HepG2 (cell line): Measurements from ENCODE around the gene LRP1-AS. TPM values are rescaled to one million over a fixed set of nuclear protein-coding genes. Genes with fewer than 3 reads are reported as not detected.
A peak's percentile ranks its signal among the peaks of the same experiment; 100 is the strongest.

ENCODE experiments used
- ERF ChIP-seq: IDR thresholded peaks from 2 replicates; pipeline ENCODE4 v1.6.1; 2018; ENCODE audit warnings: missing biosample characterization, missing genetic modification reagents
- FOXP1 ChIP-seq, 2 experiments: fragments of 450-650 bp in 1 of 2; IDR thresholded peaks; 2 replicates each; pipeline ENCODE4 v1.6.1; 2017 to 2018; ENCODE audit warnings: antibody characterized with exemption in 1 of 2
- GATA4 ChIP-seq: sonication (generic); IDR thresholded peaks from 2 replicates; pipeline ENCODE4 v1.6.1; 2016; ENCODE audit warnings: antibody characterized with exemption, low read depth, borderline replicate concordance
- GZF1 ChIP-seq: sonication (generic); formaldehyde crosslinking; IDR thresholded peaks from 2 replicates; pipeline ENCODE4 v1.5.1; 2020; ENCODE audit warnings: mild to moderate bottlenecking, missing genetic modification reagents
- HOXA5 ChIP-seq: sonication (generic); formaldehyde crosslinking; IDR thresholded peaks from 2 replicates; pipeline ENCODE4 v1.4.0; 2020; ENCODE audit warnings: missing genetic modification reagents
- KDM2A ChIP-seq: sonication (generic); formaldehyde crosslinking; IDR thresholded peaks from 2 replicates; pipeline ENCODE4 v1.4.0; 2020; ENCODE audit warnings: low read depth, missing genetic modification reagents, borderline replicate concordance
- KDM5A ChIP-seq: fragments of 200-600 bp; sonication (generic); IDR thresholded peaks from 2 replicates; pipeline ENCODE4 v1.7.0; 2018; ENCODE audit warnings: antibody characterized with exemption, mild to moderate bottlenecking, low read length, borderline replicate concordance
- MYC ChIP-seq: sonication (generic); formaldehyde crosslinking; IDR thresholded peaks from 2 replicates; pipeline ENCODE4 v1.9.0; 2021; ENCODE audit warnings: missing genetic modification reagents, borderline replicate concordance
- MYNN ChIP-seq: sonication (generic); formaldehyde crosslinking; IDR thresholded peaks from 2 replicates; pipeline ENCODE4 v1.4.0; 2020; ENCODE audit warnings: mild to moderate bottlenecking, low read depth, missing genetic modification reagents
- RCOR2 ChIP-seq: IDR thresholded peaks from 2 replicates; pipeline ENCODE4 v1.6.1; 2016; ENCODE audit warnings: missing biosample characterization, missing genetic modification reagents
- RELA ChIP-seq: sonication (generic); formaldehyde crosslinking; IDR thresholded peaks from 2 replicates; pipeline ENCODE4 v1.4.0; 2020; ENCODE audit warnings: missing genetic modification reagents
- SIX4 ChIP-seq: sonication (generic); formaldehyde crosslinking; IDR thresholded peaks from 2 replicates; pipeline ENCODE4 v1.4.0; 2020; ENCODE audit warnings: missing genetic modification reagents
- TBL1XR1 ChIP-seq: fragments of 150-350 bp; IDR thresholded peaks from 2 replicates; pipeline ENCODE4 v1.6.1; 2014; ENCODE audit warnings: borderline replicate concordance, low read length; ENCODE audit not compliant: partially characterized antibody
- ZMYM3 ChIP-seq: sonication (generic); formaldehyde crosslinking; IDR thresholded peaks from 2 replicates; pipeline ENCODE4 v1.5.1; 2020; ENCODE audit warnings: mild to moderate bottlenecking, missing genetic modification reagents
- ZNF331 ChIP-seq: sonication (generic); formaldehyde crosslinking; IDR thresholded peaks from 2 replicates; pipeline ENCODE4 v1.4.0; 2020; ENCODE audit warnings: missing genetic modification reagents
- ZNF350 ChIP-seq: sonication (generic); formaldehyde crosslinking; IDR thresholded peaks from 2 replicates; pipeline ENCODE4 v1.4.0; 2020; ENCODE audit warnings: mild to moderate bottlenecking, low read depth, missing genetic modification reagents, borderline replicate concordance
- ZNF616 ChIP-seq: sonication (generic); formaldehyde crosslinking; IDR thresholded peaks from 2 replicates; pipeline ENCODE4 v1.5.0; 2020; ENCODE audit warnings: low read depth, mild to moderate bottlenecking, missing genetic modification reagents
- ZNF781 ChIP-seq: sonication (generic); formaldehyde crosslinking; IDR thresholded peaks from 2 replicates; pipeline ENCODE4 v1.5.1; 2020; ENCODE audit warnings: borderline replicate concordance, mild to moderate bottlenecking, missing genetic modification reagents; ENCODE audit errors: not compliant biosample characterization
- polyA plus RNA-seq, 8 experiments: library from polyadenylated mRNA; depleted of rRNA in 3 of 8; stranded (reverse) in 7 of 8; unstranded in 1 of 8; fragments of >200 nt; fragmentation: Illumina TruSeq in 4 of 8; extraction: Trizol in 4 of 8; gene quantifications; 2 replicates each; pipeline versions ENCODE4 v1.2.1 to v1.2.3, GENCODE V29; 2011 to 2016; ENCODE audit warnings: low read depth in 4 of 8, missing spikeins in 1 of 8, mixed read lengths in 1 of 8; ENCODE audit not compliant: insufficient read depth in 1 of 8
- total RNA-seq, 5 experiments: library from RNA; depleted of rRNA; stranded (reverse); fragments of >200 nt; fragmentation: Illumina TruSeq; extraction: Trizol; gene quantifications; 2 replicates each; pipeline ENCODE4 v1.2.3, GENCODE V29; 2016; ENCODE audit warnings: low read depth in 1 of 5
- TF ChIP-seq, protein P1 (sequence below): sonication (generic); formaldehyde crosslinking; IDR thresholded peaks from 2 replicates; pipeline ENCODE4 v1.4.0; 2020; ENCODE audit warnings: missing genetic modification reagents
- TF ChIP-seq, protein P2 (sequence below): sonication (generic); formaldehyde crosslinking; IDR thresholded peaks from 2 replicates; pipeline ENCODE4 v1.5.1; 2020; ENCODE audit warnings: mild to moderate bottlenecking, moderate library complexity, missing genetic modification reagents
- TF ChIP-seq, protein P3 (sequence below): sonication (generic); formaldehyde crosslinking; IDR thresholded peaks from 2 replicates; pipeline ENCODE4 v1.8.1; 2022; ENCODE audit warnings: mild to moderate bottlenecking, missing genetic modification reagents
- TF ChIP-seq, protein P4 (sequence below): IDR thresholded peaks from 2 replicates; pipeline ENCODE4 v1.6.1; 2016
- TF ChIP-seq, protein P5 (sequence below): sonication (generic); formaldehyde crosslinking; IDR thresholded peaks from 2 replicates; pipeline ENCODE4 v1.4.0; 2020; ENCODE audit warnings: missing genetic modification reagents, mild to moderate bottlenecking, borderline replicate concordance

The LRP1-AS gene
- total and polyA plus RNA-seq, 2 of the 13 experiments (the other 11 are each of a cell fraction or from before 2014, with no cell fraction given), result 0.20 TPM; not detected in 1

DNA sequence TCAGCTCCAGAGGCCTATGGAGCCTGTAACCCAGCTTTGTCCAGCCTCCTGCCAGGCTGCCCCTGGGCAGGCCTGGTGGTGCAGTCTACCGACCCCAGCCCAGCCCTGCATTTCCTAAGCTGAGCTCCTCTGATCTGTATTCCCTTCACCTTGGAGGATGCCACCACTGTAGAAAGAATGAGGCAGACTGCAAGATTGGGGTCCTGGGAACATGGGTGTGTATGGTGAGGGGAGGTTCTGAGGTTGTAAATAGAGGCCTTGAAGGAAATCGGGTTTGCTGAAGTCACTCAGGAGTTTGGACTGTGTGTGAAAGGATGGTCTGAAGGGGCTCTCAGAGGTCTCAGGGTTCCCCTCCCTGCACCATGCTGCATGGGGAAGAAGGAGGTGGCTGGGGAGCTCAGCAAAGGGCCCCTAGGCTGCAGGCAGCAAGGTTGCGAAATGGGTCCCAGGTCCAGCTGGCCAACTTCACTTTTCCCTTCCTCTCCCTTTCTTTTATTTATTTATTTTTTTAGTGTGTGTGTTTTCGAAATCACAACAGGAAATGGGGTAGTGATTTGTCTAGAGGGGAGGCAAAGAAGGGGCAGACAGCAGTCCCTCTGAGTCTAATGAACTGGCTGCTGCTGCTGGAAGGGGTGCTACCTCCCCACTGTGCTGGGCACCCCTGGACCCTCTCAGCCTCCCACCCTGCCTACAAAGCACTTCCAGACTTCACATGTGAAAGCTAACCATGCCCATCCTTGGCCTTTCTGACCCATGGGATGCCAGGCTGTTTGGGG, 1.2 kb upstream of the LRP1-AS start (continued):
- TF ChIP-seq KDM5A (peak; percentile 39; the same call in 1 of the 2 replicates), RCOR2 (CRISPR knock-in tag) (peak; percentile 74; the same call in 1 of the 2 replicates), KDM2A (CRISPR knock-in tag) (peak; percentile 33; the same call in 1 of the 2 replicates), HOXA5 (CRISPR knock-in tag) (no peak; the same call in 1 of the 2 replicates), RELA (CRISPR knock-in tag) (no peak), ZNF781 (CRISPR knock-in tag) (no peak), ZMYM3 (peak; percentile 19; the same call in 1 of the 2 replicates), SIX4 (CRISPR knock-in tag) (peak; percentile 14; the same call in 1 of the 2 replicates), FOXP1 (IDR thresholded peaks at IDR 0.05) (no peak), FOXP1 (CRISPR knock-in tag; IDR thresholded peaks at IDR 0.05) (peak; percentile 90), MYNN (CRISPR knock-in tag) (no peak), ZNF331 (CRISPR knock-in tag) (peak; percentile 63; the same call in 1 of the 2 replicates), MYC (CRISPR knock-in tag) (peak; percentile 39; the same call in 1 of the 2 replicates), ZNF350 (peak; percentile 54; the same call in 1 of the 2 replicates), TBL1XR1 (no peak), ERF (CRISPR knock-in tag) (peak; percentile 59; the same call in 1 of the 2 replicates), GATA4 (no peak), GZF1 (no peak), ZNF616 (no peak)
- TF ChIP-seq, protein P1, sequence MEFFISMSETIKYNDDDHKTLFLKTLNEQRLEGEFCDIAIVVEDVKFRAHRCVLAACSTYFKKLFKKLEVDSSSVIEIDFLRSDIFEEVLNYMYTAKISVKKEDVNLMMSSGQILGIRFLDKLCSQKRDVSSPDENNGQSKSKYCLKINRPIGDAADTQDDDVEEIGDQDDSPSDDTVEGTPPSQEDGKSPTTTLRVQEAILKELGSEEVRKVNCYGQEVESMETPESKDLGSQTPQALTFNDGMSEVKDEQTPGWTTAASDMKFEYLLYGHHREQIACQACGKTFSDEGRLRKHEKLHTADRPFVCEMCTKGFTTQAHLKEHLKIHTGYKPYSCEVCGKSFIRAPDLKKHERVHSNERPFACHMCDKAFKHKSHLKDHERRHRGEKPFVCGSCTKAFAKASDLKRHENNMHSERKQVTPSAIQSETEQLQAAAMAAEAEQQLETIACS, result no peak
- TF ChIP-seq, protein P2, sequence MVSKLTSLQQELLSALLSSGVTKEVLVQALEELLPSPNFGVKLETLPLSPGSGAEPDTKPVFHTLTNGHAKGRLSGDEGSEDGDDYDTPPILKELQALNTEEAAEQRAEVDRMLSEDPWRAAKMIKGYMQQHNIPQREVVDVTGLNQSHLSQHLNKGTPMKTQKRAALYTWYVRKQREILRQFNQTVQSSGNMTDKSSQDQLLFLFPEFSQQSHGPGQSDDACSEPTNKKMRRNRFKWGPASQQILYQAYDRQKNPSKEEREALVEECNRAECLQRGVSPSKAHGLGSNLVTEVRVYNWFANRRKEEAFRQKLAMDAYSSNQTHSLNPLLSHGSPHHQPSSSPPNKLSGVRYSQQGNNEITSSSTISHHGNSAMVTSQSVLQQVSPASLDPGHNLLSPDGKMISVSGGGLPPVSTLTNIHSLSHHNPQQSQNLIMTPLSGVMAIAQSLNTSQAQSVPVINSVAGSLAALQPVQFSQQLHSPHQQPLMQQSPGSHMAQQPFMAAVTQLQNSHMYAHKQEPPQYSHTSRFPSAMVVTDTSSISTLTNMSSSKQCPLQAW (CRISPR knock-in tag), result no peak
- TF ChIP-seq, protein P3, sequence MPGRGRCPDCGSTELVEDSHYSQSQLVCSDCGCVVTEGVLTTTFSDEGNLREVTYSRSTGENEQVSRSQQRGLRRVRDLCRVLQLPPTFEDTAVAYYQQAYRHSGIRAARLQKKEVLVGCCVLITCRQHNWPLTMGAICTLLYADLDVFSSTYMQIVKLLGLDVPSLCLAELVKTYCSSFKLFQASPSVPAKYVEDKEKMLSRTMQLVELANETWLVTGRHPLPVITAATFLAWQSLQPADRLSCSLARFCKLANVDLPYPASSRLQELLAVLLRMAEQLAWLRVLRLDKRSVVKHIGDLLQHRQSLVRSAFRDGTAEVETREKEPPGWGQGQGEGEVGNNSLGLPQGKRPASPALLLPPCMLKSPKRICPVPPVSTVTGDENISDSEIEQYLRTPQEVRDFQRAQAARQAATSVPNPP, result no peak
- TF ChIP-seq, protein P4, sequence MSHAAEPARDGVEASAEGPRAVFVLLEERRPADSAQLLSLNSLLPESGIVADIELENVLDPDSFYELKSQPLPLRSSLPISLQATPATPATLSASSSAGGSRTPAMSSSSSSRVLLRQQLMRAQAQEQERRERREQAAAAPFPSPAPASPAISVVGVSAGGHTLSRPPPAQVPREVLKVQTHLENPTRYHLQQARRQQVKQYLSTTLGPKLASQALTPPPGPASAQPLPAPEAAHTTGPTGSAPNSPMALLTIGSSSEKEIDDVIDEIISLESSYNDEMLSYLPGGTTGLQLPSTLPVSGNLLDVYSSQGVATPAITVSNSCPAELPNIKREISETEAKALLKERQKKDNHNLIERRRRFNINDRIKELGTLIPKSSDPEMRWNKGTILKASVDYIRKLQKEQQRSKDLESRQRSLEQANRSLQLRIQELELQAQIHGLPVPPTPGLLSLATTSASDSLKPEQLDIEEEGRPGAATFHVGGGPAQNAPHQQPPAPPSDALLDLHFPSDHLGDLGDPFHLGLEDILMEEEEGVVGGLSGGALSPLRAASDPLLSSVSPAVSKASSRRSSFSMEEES, result peak; percentile 36; the same call in 1 of the 2 replicates
- TF ChIP-seq, protein P5, sequence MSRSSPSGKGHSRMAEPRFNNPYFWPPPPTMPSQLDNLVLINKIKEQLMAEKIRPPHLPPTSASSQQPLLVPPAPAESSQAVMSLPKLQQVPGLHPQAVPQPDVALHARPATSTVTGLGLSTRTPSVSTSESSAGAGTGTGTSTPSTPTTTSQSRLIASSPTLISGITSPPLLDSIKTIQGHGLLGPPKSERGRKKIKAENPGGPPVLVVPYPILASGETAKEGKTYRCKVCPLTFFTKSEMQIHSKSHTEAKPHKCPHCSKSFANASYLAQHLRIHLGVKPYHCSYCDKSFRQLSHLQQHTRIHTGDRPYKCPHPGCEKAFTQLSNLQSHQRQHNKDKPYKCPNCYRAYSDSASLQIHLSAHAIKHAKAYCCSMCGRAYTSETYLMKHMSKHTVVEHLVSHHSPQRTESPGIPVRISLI, result peak; percentile 56; the same call in 1 of the 2 replicates
